HEK293 (cell line): ENCODE data around the gene SPPL2C.

ENCODE experiments used
- CTCF ChIA-PET: fragments of 350-600 bp; formaldehyde crosslinking; extraction: SDS; loops from one replicate; lab custom pipeline; 2021; ENCODE audit warnings: antibody characterized with exemption; lab: Yijun Ruan, JAX
- POLR2A ChIA-PET: fragments of 300-600 bp; formaldehyde crosslinking; extraction: SDS; loops from one replicate; lab custom pipeline; 2020; ENCODE audit warnings: antibody characterized with exemption, inconsistent platforms; lab: Yijun Ruan, JAX
- H3K27ac ChIP-seq: fragments of 200-500 bp; sonication (Bioruptor generic); 2 replicates; pipeline ENCODE4 v1.5.1; 2014; ENCODE audit warnings: low read depth, low read length, control low read depth, inconsistent platforms; ENCODE audit errors: extremely low read depth
- H3K36me3 ChIP-seq, 2 experiments: fragments of 200-500 bp in 1 of 2; sonication (Bioruptor generic) in 1 of 2; 1 replicate in 1 of 2; 2 replicates in 1 of 2; pipeline ENCODE4 v1.5.1; 2014 to 2017; ENCODE audit warnings: inconsistent platforms in 2 of 2, low read length in 2 of 2; ENCODE audit not compliant: control insufficient read depth in 2 of 2, insufficient read depth in 1 of 2
- H3K4me1 ChIP-seq: fragments of 200-500 bp; sonication (Bioruptor generic); 2 replicates; pipeline ENCODE4 v1.5.1; 2014; ENCODE audit warnings: mild to moderate bottlenecking, low read length, inconsistent platforms; ENCODE audit not compliant: control insufficient read depth, insufficient read depth
- H3K4me3 ChIP-seq: 2 replicates; pipeline ENCODE4 v1.5.1; 2011; ENCODE audit warnings: low read depth, mild to moderate bottlenecking, control low read depth, low read length, moderate library complexity
- H3K9me3 ChIP-seq: fragments of 200-500 bp; sonication (Bioruptor generic); 2 replicates; pipeline ENCODE4 v1.5.1; 2014; ENCODE audit warnings: low read depth, low read length, inconsistent platforms; ENCODE audit not compliant: control insufficient read depth, insufficient read depth
- EGR2 ChIP-seq: fragments of 450-650 bp; formaldehyde crosslinking; IDR thresholded peaks from 2 replicates; pipeline ENCODE4 v1.5.1; 2016; ENCODE audit warnings: low read depth, missing biosample characterization, missing genetic modification characterization
- GLI4 ChIP-seq: fragments of 450-650 bp; formaldehyde crosslinking; IDR thresholded peaks from 2 replicates; pipeline ENCODE4 v1.5.1; 2016; ENCODE audit warnings: missing biosample characterization, missing genetic modification characterization
- KLF16 ChIP-seq: fragments of 450-650 bp; formaldehyde crosslinking; IDR thresholded peaks from 2 replicates; pipeline ENCODE4 v1.5.1; 2017; ENCODE audit warnings: missing biosample characterization, missing genetic modification characterization
- PBX3 ChIP-seq: sonication (generic); formaldehyde crosslinking; IDR thresholded peaks from 2 replicates; pipeline ENCODE4 v1.8.1; 2022; ENCODE audit warnings: mild to moderate bottlenecking, moderate library complexity, missing genetic modification reagents
- REST ChIP-seq: fragments of 450-650 bp; formaldehyde crosslinking; IDR thresholded peaks from 2 replicates; pipeline ENCODE4 v1.5.1; 2016; ENCODE audit warnings: missing biosample characterization, missing genetic modification characterization
- SP2 ChIP-seq: fragments of 450-650 bp; formaldehyde crosslinking; IDR thresholded peaks from 2 replicates; pipeline ENCODE4 v1.5.1; 2016; ENCODE audit warnings: missing biosample characterization, missing genetic modification characterization
- SP3 ChIP-seq: fragments of 450-650 bp; formaldehyde crosslinking; IDR thresholded peaks from 2 replicates; pipeline ENCODE4 v1.5.1; 2016; ENCODE audit warnings: missing biosample characterization, missing genetic modification characterization
- ZFP41 ChIP-seq: fragments of 450-650 bp; formaldehyde crosslinking; IDR thresholded peaks from 2 replicates; pipeline ENCODE4 v1.5.1; 2016; ENCODE audit warnings: missing biosample characterization, missing genetic modification characterization, borderline replicate concordance
- ZFP69B ChIP-seq: fragments of 450-650 bp; formaldehyde crosslinking; IDR thresholded peaks from 2 replicates; pipeline ENCODE4 v1.5.1; 2016; ENCODE audit warnings: missing biosample characterization, missing genetic modification characterization
- ZNF174 ChIP-seq: fragments of 450-650 bp; formaldehyde crosslinking; IDR thresholded peaks from 2 replicates; pipeline ENCODE4 v1.5.0; 2017; ENCODE audit warnings: missing biosample characterization, mild to moderate bottlenecking, missing genetic modification characterization
- ZNF2 ChIP-seq: fragments of 450-650 bp; formaldehyde crosslinking; IDR thresholded peaks from 2 replicates; pipeline ENCODE4 v1.5.1; 2016; ENCODE audit warnings: missing biosample characterization, missing genetic modification characterization
- ZNF239 ChIP-seq: fragments of 450-650 bp; formaldehyde crosslinking; IDR thresholded peaks from 2 replicates; pipeline ENCODE4 v1.5.1; 2016; ENCODE audit warnings: missing biosample characterization, missing genetic modification characterization
- ZNF280C ChIP-seq: fragments of 450-650 bp; formaldehyde crosslinking; IDR thresholded peaks from 2 replicates; pipeline ENCODE4 v1.5.1; 2016; ENCODE audit warnings: missing biosample characterization, missing genetic modification characterization
- ZNF416 ChIP-seq: fragments of 450-650 bp; formaldehyde crosslinking; IDR thresholded peaks from 2 replicates; pipeline ENCODE4 v1.5.1; 2016; ENCODE audit warnings: missing biosample characterization, missing genetic modification characterization
- ZNF449 ChIP-seq: fragments of 450-650 bp; formaldehyde crosslinking; IDR thresholded peaks from 2 replicates; pipeline ENCODE4 v1.5.1; 2017; ENCODE audit warnings: missing biosample characterization, mild to moderate bottlenecking, missing genetic modification characterization, moderate library complexity
- ZNF473 ChIP-seq: fragments of 450-650 bp; formaldehyde crosslinking; IDR thresholded peaks from 2 replicates; pipeline ENCODE4 v1.5.1; 2017; ENCODE audit warnings: missing biosample characterization, missing genetic modification characterization
- ZNF571 ChIP-seq: fragments of 450-650 bp; formaldehyde crosslinking; IDR thresholded peaks from 2 replicates; pipeline ENCODE4 v1.5.0; 2017; ENCODE audit warnings: missing biosample characterization, missing genetic modification characterization
- ZNF610 ChIP-seq: fragments of 450-650 bp; formaldehyde crosslinking; IDR thresholded peaks from 2 replicates; pipeline ENCODE4 v1.5.1; 2016; ENCODE audit warnings: missing biosample characterization, missing genetic modification characterization, borderline replicate concordance
- ZNF626 ChIP-seq: fragments of 450-650 bp; sonication (Bioruptor Pico); formaldehyde crosslinking; IDR thresholded peaks from 2 replicates; pipeline ENCODE4 v1.5.1; 2018; ENCODE audit warnings: missing biosample characterization, missing genetic modification characterization, inconsistent platforms
- ZNF664 ChIP-seq: fragments of 450-650 bp; formaldehyde crosslinking; IDR thresholded peaks from 2 replicates; pipeline ENCODE4 v1.5.1; 2016; ENCODE audit warnings: missing biosample characterization, missing genetic modification characterization
- ZNF843 ChIP-seq: fragments of 450-650 bp; formaldehyde crosslinking; IDR thresholded peaks from 2 replicates; pipeline ENCODE4 v1.5.1; 2016; ENCODE audit warnings: missing biosample characterization, missing genetic modification characterization
- ZSCAN16 ChIP-seq: fragments of 450-650 bp; formaldehyde crosslinking; IDR thresholded peaks from 2 replicates; pipeline ENCODE4 v1.5.1; 2016; ENCODE audit warnings: missing biosample characterization, missing genetic modification characterization

SPPL2C gene

GRCh38 chr17:45863857-45864654, 19.4 kb downstream of the SPPL2C start:
- POLR2A ChIA-PET = interaction anchor here (1.4 kb wide), 1 partner anchor 228 kb away, joined by 3 read pairs; no protein-coding TSS in a partner anchor
- no peaks in the 10 kb centered on the region for H3K9me3 ChIP-seq
- no peak for TF ChIP-seq EGR2 (tag by site-specific recombination)
- TF ChIP-seq ZNF473 (tag by site-specific recombination) = no peak
- TF ChIP-seq REST (tag by site-specific recombination) = no peak
- no peak for TF ChIP-seq ZNF571 (tag by site-specific recombination)
- no peak for TF ChIP-seq ZNF449 (tag by site-specific recombination)
- TF ChIP-seq ZNF239 (tag by site-specific recombination) = no peak
- TF ChIP-seq ZNF174 (tag by site-specific recombination) = no peak
- CTCF ChIA-PET = interaction anchor here (0.9 to 3.9 kb wide), 3 partner anchors 9 to 11 kb away, joined by 3 to 20 read pairs (median 4); no protein-coding TSS in a partner anchor
- H3K27ac ChIP-seq = no peak overlapping the region
- H3K4me3 ChIP-seq = no peak overlapping the region
- no peaks in the 10 kb centered on the region for H3K36me3 ChIP-seq
- no peaks in the 10 kb centered on the region for H3K4me1 ChIP-seq

GRCh38 chr17:45867171-45867570, 22.5 kb downstream of the SPPL2C start:
- TF ChIP-seq ZNF416 (tag by site-specific recombination) (no peak), ZNF473 (tag by site-specific recombination) (no peak), SP3 (no peak), GLI4 (tag by site-specific recombination) (no peak), ZNF2 (tag by site-specific recombination) (no peak), SP2 (tag by site-specific recombination) (no peak), ZFP69B (tag by site-specific recombination) (no peak), ZNF610 (no peak), ZNF664 (tag by site-specific recombination) (no peak), KLF16 (tag by site-specific recombination) (no peak), ZFP41 (tag by site-specific recombination) (no peak)
- Histone ChIP-seq H3K4me3 (no peak overlapping the region), H3K4me1 (no peaks in the 10 kb centered on the region), H3K36me3 (no peaks in the 10 kb centered on the region), H3K27ac (no peak overlapping the region), H3K9me3 (no peaks in the 10 kb centered on the region)
- POLR2A ChIA-PET = no interaction called here
- CTCF ChIA-PET = interaction anchor here (0.8 to 1.8 kb wide), 5 partner anchors 9 to 227 kb away, joined by 4 to 7 read pairs (median 4); partner anchors contain the start of gene MAPT

GRCh38 chr17:45867702-45868101, 23.0 kb downstream of the SPPL2C start:
- POLR2A ChIA-PET = no interaction called here
- Histone ChIP-seq H3K4me1 (no peaks in the 10 kb centered on the region), H3K4me3 (no peak overlapping the region), H3K27ac (no peak overlapping the region), H3K36me3 (no peaks in the 10 kb centered on the region), H3K9me3 (no peaks in the 10 kb centered on the region)
- CTCF ChIA-PET = interaction anchor here (0.8 to 1.8 kb wide), 4 partner anchors 15 to 227 kb away, joined by 4 to 7 read pairs (median 4); partner anchors contain the start of gene MAPT
- TF ChIP-seq ZNF843 (tag by site-specific recombination) (no peak), PBX3 (CRISPR knock-in tag) (no peak), ZNF280C (tag by site-specific recombination) (no peak), ZSCAN16 (tag by site-specific recombination) (no peak), ZNF626 (no peak)
